HG02885 (cell line): ENCODE results near the gene C6orf15.
"Not testable (repeated sequence)": the region's sequence is repeated elsewhere in the genome, so short reads cannot be mapped to it uniquely, and the experiment has no call there.

Experiments used
- ATAC-seq: cut with Tn5 transposase; IDR thresholded peaks from one replicate; pipeline ENCODE4 v1.9.1; 2021; ENCODE audit warnings: mild to moderate bottlenecking; ENCODE audit not compliant: unreplicated experiment, poor library complexity

Gene C6orf15

GRCh38 chr6:31075528-31075927 lies 36.8 kb downstream of the C6orf15 start:
- ATAC-seq = no peak

GRCh38 chr6:31074401-31074800 lies 38.0 kb downstream of the C6orf15 start:
- ATAC-seq = no peak

GRCh38 chr6:31070711-31071197 lies 41.6 kb downstream of the C6orf15 start:
- ATAC-seq = no peak

- ATAC-seq = no peak
These were observed 43.6 kb downstream of the C6orf15 start for GRCh38 chr6:31068669-31069340.

DNA sequence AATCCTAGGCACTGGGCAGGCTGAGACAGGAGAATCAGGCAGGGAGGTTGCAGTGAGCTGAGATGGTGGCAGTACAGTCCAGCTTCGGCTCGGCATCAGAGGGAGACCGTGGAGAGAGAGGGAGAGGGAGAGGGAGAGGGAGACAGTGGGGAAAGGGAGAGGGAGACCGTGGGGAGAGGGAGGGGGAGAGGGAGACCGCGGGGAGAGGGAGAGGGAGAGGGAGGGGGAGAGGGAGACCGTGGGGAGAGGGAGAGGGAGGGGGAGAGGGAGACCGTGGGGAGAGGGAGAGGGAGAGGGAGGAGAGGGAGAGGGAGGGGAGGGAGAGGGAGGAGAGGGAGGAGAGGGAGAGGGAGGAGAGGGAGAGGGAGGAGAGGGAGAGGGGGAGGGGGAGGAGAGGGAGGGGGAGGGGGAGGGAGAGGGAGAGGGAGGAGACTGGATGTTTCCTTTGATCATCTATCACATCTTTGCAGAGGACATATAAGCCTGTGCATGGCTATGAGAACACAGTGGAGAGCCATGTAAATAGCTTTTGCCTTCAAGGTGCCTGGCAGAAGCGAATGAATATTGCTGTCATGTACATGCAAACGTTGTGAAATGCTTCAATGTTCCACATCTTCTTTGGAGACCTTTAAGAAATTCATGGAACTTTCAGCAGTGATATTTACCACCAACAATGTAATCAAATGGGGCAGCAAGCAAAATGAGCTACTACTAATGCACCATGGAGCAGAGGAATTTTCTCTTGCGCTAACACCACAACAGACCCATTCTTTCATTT lies 44.3 kb downstream of the C6orf15 start:
- not testable (repeated sequence) for ATAC-seq

- ATAC-seq = not testable (repeated sequence)
These were observed 45.3 kb downstream of the C6orf15 start for GRCh38 chr6:31067028-31067427.

- no peak for ATAC-seq
These were observed 46.8 kb downstream of the C6orf15 start for GRCh38 chr6:31065556-31065955.

DNA sequence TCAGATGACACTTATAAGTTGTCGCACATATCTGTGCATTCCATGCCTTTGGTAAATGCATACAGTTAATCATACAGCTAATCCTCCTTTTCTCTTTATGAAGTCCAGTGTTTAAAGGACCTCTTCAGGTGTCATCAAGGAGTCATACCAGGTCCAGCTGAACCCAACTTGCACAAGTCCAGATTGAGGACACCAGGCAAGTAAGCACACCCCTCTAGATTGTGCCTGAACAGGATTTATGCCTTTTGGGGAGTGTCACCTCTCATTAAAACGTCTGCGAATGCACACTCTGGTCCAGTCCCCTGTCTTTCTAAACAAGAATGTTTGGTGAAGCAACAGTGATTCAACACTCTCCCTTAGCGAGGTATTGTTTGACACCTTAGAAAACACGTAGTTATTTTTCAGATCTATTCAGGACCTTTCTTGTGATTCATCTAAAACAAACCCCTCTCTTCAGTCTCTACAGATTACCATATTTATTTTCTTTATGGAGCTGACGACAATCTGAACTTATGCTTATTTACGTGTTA lies 48.4 kb downstream of the C6orf15 start:
- ATAC-seq = no peak
